Psoas muscle (tissue), 8 donors: Measurements from ENCODE around the gene NTN4. TPM values are rescaled to one million over a fixed set of nuclear protein-coding genes. Genes with fewer than 3 reads are reported as not detected.
"Not testable (repeated sequence)": the region's sequence is repeated elsewhere in the genome, so short reads cannot be mapped to it uniquely, and the experiment has no call there.

ENCODE experiments used
- ATAC-seq, 4 donors: fragments of 200-7000 bp; cut with Tn5 transposase; one replicate each; pipeline ENCODE4 v1.9.1; 2020; ENCODE audit warnings: moderate library complexity in 3 of 4, mild to moderate bottlenecking in 2 of 4
- DNase-seq, 2 donors: peaks; one replicate each; pipeline ENCODE4 v3.0.0-alpha.2; 2020
- H3K27ac ChIP-seq: fragments of 200-600 bp; one replicate; pipeline ENCODE4 v1.8.0; 2022
- H3K27me3 ChIP-seq, 3 donors: fragments of 200-600 bp in 1 of 3; one replicate each; pipeline versions ENCODE4 v1.6.1 to v1.8.0; 2013 to 2022; ENCODE audit warnings: low read length in 2 of 3, mild to moderate bottlenecking in 2 of 3, moderate library complexity in 1 of 3; ENCODE audit not compliant: insufficient read depth in 3 of 3
- H3K36me3 ChIP-seq, 2 donors: fragments of 200-600 bp in 1 of 2; one replicate each; pipeline versions ENCODE4 v1.6.1 to v1.8.0; 2013 to 2022; ENCODE audit warnings: low read depth in 1 of 2, mild to moderate bottlenecking in 1 of 2, moderate library complexity in 1 of 2; ENCODE audit not compliant: insufficient read depth in 1 of 2
- H3K4me1 ChIP-seq: fragments of 200-600 bp; one replicate; pipeline ENCODE4 v1.8.0; 2022
- H3K4me3 ChIP-seq: fragments of 200-600 bp; one replicate; pipeline ENCODE4 v1.8.0; 2022; ENCODE audit warnings: mild to moderate bottlenecking
- H3K9me3 ChIP-seq: fragments of 200-600 bp; one replicate; pipeline ENCODE4 v1.8.0; 2022
- WGBS, 3 donors: extraction: QIAGEN DNeasy Blood & Tissue Kit; methylation state at CpG; one replicate each; pipeline versions ENCODE4 v1.1.6 to v1.1.7; 2013; 5-methylcytosine and 5-hydroxymethylcytosine counted together
- intact Hi-C, 2 donors: fragments of 100-400 bp; cut with DNase I; formaldehyde crosslinking; loops; one replicate each; pipeline versions ENCODE4 v1.11.0 to v1.14.2; 2022
- polyA plus RNA-seq, 3 donors: library from polyadenylated mRNA; stranded (reverse); fragments of 200-250 nt; gene quantifications; one replicate each; pipeline ENCODE4 v1.2.3, GENCODE V29; 2013
- total RNA-seq, 4 donors: library from RNA; stranded (reverse); fragmentation: NEBNext Ultra II Directional in 2 of 4; extraction: Animal tissue kit (Norgen Biotek cat#: 25700) in 2 of 4; gene quantifications; one replicate each; pipeline versions ENCODE4 v1.2.1 to v1.2.4, GENCODE V29; 2021 to 2023
- TF ChIP-seq, protein P1 (sequence below): fragments of 200-600 bp; IDR thresholded peaks from one replicate; pipeline ENCODE4 v1.8.0; 2022; ENCODE audit warnings: antibody characterized with exemption
- donor health status: healthy with polysubstance abuse.
- donor health status: DM: no; HTN: no; CAD: no; lungs with moderate emphysema.
- donor health status: Bipolar disorder and iron deficiency.
- donor health status: healthy.
- donor health status: DM: yes; HTN: yes; CAD: no.
- donor health status: DM: no; HTN: no; CAD: no.
- donor health status: DM: no; HTN: no; CAD: no.
- donor health status: DM: yes; HTN: yes; CAD: no.

The NTN4 gene
- total and polyA plus RNA-seq, 7 donors, result 2.9 to 13.3 (median 4.2) TPM

DNA sequence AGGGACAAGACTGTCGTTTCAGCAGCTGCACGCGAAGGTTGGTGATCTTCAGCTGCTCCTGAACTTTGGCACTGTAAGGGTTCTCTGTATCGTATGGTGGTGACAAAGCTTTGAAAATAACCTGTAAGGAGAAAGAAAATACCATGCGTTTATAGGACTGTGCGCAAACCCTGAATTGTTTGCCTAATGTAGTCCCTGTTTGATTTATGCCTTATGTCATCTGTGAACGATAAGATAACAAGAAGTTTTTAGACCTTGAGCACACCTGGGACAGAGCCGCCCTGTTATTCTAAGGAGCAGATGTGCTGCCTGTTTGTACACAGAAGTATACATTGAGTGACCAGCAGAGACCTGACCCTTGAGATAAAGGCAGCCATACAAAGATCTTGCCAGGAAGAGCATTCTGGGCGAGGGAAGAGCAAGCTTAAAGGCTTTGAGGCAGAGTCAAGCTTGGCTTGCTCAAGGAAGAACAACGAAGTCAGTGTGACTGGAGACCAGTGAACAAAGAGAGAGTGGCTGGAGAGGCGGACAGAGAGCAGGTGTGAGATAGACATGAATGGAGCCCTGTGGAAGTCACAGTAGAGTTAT, 52.4 kb downstream of the NTN4 start:
- WGBS, 3 donors, result 64 to 83% (median 68%) methylated on average over 11 of the region's 11 CpGs
- no peaks in the 10 kb centered on the region for H3K36me3 ChIP-seq
- no peaks in the 10 kb centered on the region for H3K27me3 ChIP-seq
- intact Hi-C loops, result no loop called here
- H3K27ac ChIP-seq, result no peak overlapping the region
- DNase-seq, result no peak
- H3K9me3 ChIP-seq, result no peaks in the 10 kb centered on the region
- H3K4me3 ChIP-seq, result no peak overlapping the region
- H3K4me1 ChIP-seq, result peaks cover 8% of the 10 kb centered on the region
- no peak for ATAC-seq
- TF ChIP-seq, protein P1, sequence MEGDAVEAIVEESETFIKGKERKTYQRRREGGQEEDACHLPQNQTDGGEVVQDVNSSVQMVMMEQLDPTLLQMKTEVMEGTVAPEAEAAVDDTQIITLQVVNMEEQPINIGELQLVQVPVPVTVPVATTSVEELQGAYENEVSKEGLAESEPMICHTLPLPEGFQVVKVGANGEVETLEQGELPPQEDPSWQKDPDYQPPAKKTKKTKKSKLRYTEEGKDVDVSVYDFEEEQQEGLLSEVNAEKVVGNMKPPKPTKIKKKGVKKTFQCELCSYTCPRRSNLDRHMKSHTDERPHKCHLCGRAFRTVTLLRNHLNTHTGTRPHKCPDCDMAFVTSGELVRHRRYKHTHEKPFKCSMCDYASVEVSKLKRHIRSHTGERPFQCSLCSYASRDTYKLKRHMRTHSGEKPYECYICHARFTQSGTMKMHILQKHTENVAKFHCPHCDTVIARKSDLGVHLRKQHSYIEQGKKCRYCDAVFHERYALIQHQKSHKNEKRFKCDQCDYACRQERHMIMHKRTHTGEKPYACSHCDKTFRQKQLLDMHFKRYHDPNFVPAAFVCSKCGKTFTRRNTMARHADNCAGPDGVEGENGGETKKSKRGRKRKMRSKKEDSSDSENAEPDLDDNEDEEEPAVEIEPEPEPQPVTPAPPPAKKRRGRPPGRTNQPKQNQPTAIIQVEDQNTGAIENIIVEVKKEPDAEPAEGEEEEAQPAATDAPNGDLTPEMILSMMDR, result no peak

DNA sequence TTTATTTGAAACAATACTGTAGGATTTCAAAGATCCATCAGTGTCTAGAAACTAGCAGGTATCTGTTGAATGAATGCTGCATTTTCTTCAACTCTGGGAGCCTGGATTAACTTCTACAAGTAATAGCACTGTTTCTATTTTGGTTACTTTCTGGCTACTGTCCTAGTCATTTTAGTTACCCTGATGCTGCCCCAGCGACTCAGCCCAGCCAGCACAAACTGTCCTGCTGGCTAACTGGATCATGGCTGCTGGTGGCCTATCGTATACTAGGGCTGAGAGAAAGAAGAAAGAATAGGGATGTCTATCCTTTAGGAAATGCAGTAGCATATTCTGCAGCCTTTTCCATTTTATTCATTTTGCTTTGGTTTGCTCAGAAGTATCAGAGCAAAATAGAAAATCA, 53.9 kb downstream of the NTN4 start:
- H3K36me3 ChIP-seq, result no peaks in the 10 kb centered on the region
- DNase-seq (no peak), ATAC-seq (peak in 3 of 4 donors; percentile 51 to 56 (median 51))
- TF ChIP-seq, protein P1, result no peak
- H3K27ac ChIP-seq, result no peak overlapping the region
- H3K4me3 ChIP-seq, result no peak overlapping the region
- peaks cover 8% of the 10 kb centered on the region for H3K4me1 ChIP-seq
- intact Hi-C loops, result no loop called here
- no peaks in the 10 kb centered on the region for H3K27me3 ChIP-seq
- WGBS, 3 donors, result 25 to 45% (median 36%) methylated on average over 2 of the region's 2 CpGs
- H3K9me3 ChIP-seq, result no peaks in the 10 kb centered on the region

DNA sequence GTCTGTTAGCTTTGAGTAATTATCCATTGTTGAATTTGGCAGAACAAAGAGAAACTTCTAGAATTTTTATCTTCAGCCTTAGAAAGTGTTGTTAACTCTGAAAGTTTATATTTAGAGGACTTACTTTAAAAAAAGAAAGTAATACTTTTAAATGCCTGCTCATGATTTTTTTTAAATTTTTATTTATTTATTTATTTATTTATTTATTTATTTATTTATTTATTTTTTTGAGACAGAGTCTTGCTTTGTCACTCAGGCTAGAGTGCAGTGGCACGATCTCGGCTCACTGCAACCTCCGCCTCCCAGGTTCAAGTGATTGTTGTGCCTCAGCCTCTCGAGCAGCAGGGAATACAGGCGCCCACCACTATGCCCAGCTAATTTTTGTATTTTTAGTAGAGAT, 54.8 kb downstream of the NTN4 start:
- H3K27me3 ChIP-seq, intact Hi-C loops, DNase-seq, H3K4me1 ChIP-seq, H3K9me3 ChIP-seq, H3K36me3 ChIP-seq, ATAC-seq, H3K27ac ChIP-seq, H3K4me3 ChIP-seq: not testable (repeated sequence)
- WGBS, 3 donors, result 85 to 90% (median 88%) methylated on average over 5 of the region's 5 CpGs

DNA sequence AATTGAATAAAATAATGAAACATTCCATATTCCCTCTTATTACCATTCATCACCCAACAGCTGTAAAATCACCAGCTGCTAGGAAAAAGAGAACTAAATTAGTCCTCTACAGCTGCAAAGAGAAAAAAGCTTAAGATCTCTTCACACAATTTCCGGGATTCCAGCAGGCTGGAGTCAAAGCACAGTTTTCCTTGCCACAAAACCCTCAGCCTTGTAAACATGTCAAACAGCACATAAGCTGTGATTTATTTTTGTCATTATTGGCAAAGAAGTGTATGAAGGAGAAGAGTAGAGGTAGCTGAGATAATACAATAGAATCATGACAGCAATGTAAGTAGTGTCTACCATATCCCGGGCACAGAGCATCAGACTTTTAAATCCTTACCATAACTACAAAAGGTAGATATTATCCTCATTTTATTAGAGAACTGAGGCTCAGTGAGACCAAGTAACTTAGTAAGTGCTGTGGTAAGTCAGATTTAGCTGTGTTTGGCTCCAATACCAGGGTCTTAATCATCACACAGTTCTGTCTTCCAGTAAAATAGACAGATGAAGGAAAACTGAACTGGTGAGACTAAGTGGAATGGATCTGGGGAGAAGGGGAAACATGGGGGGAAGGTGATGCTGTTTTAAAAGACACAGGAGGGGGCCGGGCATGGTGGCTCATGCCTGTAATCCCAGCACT, 57.3 kb downstream of the NTN4 start:
- Histone ChIP-seq H3K9me3 (no peaks in the 10 kb centered on the region), H3K36me3 (no peaks in the 10 kb centered on the region), H3K4me1 (peaks cover 5% of the 10 kb centered on the region), H3K27ac (peak overlapping the region; percentile 41), H3K4me3 (no peak overlapping the region), H3K27me3 (no peaks in the 10 kb centered on the region)
- intact Hi-C loops, result no loop called here
- DNase-seq (no peak), ATAC-seq (peak in 2 of 4 donors; percentile 19 to 33)
- WGBS, 3 donors, result 25 to 48% (median 29%) methylated on average over 3 of the region's 3 CpGs
- TF ChIP-seq, protein P1, result no peak

DNA sequence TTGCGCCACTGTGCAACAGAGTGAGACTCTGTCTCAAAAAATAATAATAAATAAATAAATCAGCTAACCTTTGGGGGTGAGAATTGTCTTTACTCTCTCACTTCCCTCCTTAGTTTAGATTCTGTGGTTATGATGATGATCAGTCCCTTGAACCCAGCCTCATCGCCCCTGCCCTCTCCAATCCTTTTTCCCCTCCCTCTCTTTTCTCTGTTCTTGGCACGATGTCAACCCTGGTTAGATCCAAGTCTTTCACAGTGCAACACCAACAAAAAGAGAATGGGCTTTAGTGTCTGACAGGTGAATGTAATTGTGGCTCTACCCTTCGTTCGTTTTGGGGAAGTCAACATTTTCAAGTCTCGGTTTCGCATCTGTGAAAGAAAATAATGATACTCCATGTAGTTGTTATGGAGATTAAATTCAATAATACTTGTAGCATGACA, 59.0 kb downstream of the NTN4 start:
- no peak for ATAC-seq
- WGBS, 3 donors, result 61 to 83% (median 69%) methylated on average over 7 of the region's 7 CpGs
- H3K27ac ChIP-seq, result no peak overlapping the region

More for the DNA sequence above, 59.0 kb downstream of the NTN4 start:
- H3K27me3 ChIP-seq, result no peaks in the 10 kb centered on the region
- no peaks in the 10 kb centered on the region for H3K9me3 ChIP-seq
- peaks cover 2% of the 10 kb centered on the region for H3K4me1 ChIP-seq
- no peak for DNase-seq
- intact Hi-C loops, result no loop called here
- H3K36me3 ChIP-seq, result no peaks in the 10 kb centered on the region
- TF ChIP-seq, protein P1, result no peak
- no peak overlapping the region for H3K4me3 ChIP-seq
